ENCODE data around the gene ANKRD40. TPM values are rescaled to one million over a fixed set of nuclear protein-coding genes. Genes with fewer than 3 reads are reported as not detected.

Gene ANKRD40
- total RNA-seq, 1 donor from 2014 or later: 53.4 TPM

GRCh38 chr17:50745631-50746030, 37.9 kb upstream of the ANKRD40 start:
- H4K20me1 ChIP-seq (ENCODE audit: low read depth): peaks cover 36% of the 10 kb centered on the region
- no peaks in the 10 kb centered on the region for H3K4me1 Mint-ChIP-seq

GRCh38 chr17:50739098-50739497, 31.4 kb upstream of the ANKRD40 start:
- peaks cover 89% of the 10 kb centered on the region for H3K79me2 ChIP-seq (ENCODE audit: low read depth)
- H4K20me1 ChIP-seq (ENCODE audit: low read depth): peaks cover 75% of the 10 kb centered on the region
- no peak overlapping the region for H3K4me3 ChIP-seq
- H3K9ac ChIP-seq: no peak overlapping the region
- no peaks in the 10 kb centered on the region for H3K9me3 ChIP-seq (ENCODE audit: low read depth)
- DNase-seq (ENCODE audit: low spot score): no peak
- H3K9me3 Mint-ChIP-seq: no peaks in the 10 kb centered on the region
- H3K4me1 Mint-ChIP-seq: no peaks in the 10 kb centered on the region
- peaks cover 5% of the 10 kb centered on the region for H3K27me3 Mint-ChIP-seq (ENCODE audit: insufficient read depth, low read depth)
- no peak overlapping the region for H3K27ac Mint-ChIP-seq
- H2AFZ ChIP-seq (replicated peaks): no peak overlapping the region
- H3F3A ChIP-seq (ENCODE audit: low read depth): peaks cover 20% of the 10 kb centered on the region
- H3K36me3 ChIP-seq: peaks cover 45% of the 10 kb centered on the region
- H3K4me1 ChIP-seq: peaks cover 14% of the 10 kb centered on the region
- H3K27me3 ChIP-seq: no peaks in the 10 kb centered on the region
- H3K27ac ChIP-seq: no peak overlapping the region
- no peak overlapping the region for H3K4me2 ChIP-seq
- peaks cover 32% of the 10 kb centered on the region for H3K36me3 Mint-ChIP-seq
- H3K4me3 Mint-ChIP-seq: no peak overlapping the region
- no peak for TF ChIP-seq EZH2phosphoT487 (IDR thresholded peaks at IDR 0.05)
- no peak for TF ChIP-seq CTCF (IDR thresholded peaks at IDR 0.05)
- no peak for TF ChIP-seq EZH2 (IDR thresholded peaks at IDR 0.05)

More at GRCh38 chr17:50745631-50746030, 37.9 kb upstream of the ANKRD40 start:
- Histone ChIP-seq H3K9ac (no peak overlapping the region), H3K79me2 (ENCODE audit: low read depth) (peaks cover 33% of the 10 kb centered on the region), H3K4me1 (no peaks in the 10 kb centered on the region), H2AFZ (replicated peaks) (no peak overlapping the region), H3K36me3 (peaks cover 76% of the 10 kb centered on the region), H3K4me2 (no peak overlapping the region), H3K27me3 (no peaks in the 10 kb centered on the region), H3K4me3 (no peak overlapping the region), H3F3A (ENCODE audit: low read depth) (peaks cover 46% of the 10 kb centered on the region), H3K9me3 (ENCODE audit: low read depth) (no peaks in the 10 kb centered on the region), H3K27ac (no peak overlapping the region)
- Mint-ChIP-seq H3K36me3 (peaks cover 43% of the 10 kb centered on the region), H3K9me3 (no peaks in the 10 kb centered on the region), H3K4me3 (no peak overlapping the region), H3K27me3 (ENCODE audit: insufficient read depth, low read depth) (no peaks in the 10 kb centered on the region), H3K27ac (no peak overlapping the region)
- TF ChIP-seq EZH2phosphoT487 (IDR thresholded peaks at IDR 0.05) (no peak), EZH2 (IDR thresholded peaks at IDR 0.05) (no peak)
- DNase-seq (ENCODE audit: low spot score): no peak

GRCh38 chr17:50737118-50737698, 29.5 kb upstream of the ANKRD40 start:
- H3K9me3 Mint-ChIP-seq: no peaks in the 10 kb centered on the region
- Histone ChIP-seq H3K4me2 (no peak overlapping the region), H3K79me2 (ENCODE audit: low read depth) (peaks cover 100% of the 10 kb centered on the region), H3K4me3 (no peak overlapping the region), H3K27ac (no peak overlapping the region), H4K20me1 (ENCODE audit: low read depth) (peaks cover 94% of the 10 kb centered on the region), H2AFZ (replicated peaks) (no peak overlapping the region), H3K36me3 (peaks cover 28% of the 10 kb centered on the region), H3K9ac (no peak overlapping the region), H3K9me3 (ENCODE audit: low read depth) (no peaks in the 10 kb centered on the region), H3K4me1 (peaks cover 14% of the 10 kb centered on the region), H3F3A (ENCODE audit: low read depth) (peaks cover 14% of the 10 kb centered on the region), H3K27me3 (no peaks in the 10 kb centered on the region)
- no peak for DNase-seq (ENCODE audit: low spot score)
- peaks cover 23% of the 10 kb centered on the region for H3K36me3 Mint-ChIP-seq
- no peak overlapping the region for H3K4me3 Mint-ChIP-seq
- TF ChIP-seq EZH2 (IDR thresholded peaks at IDR 0.05) (no peak), EZH2phosphoT487 (IDR thresholded peaks at IDR 0.05) (no peak), CTCF (IDR thresholded peaks at IDR 0.05) (no peak)
- H3K4me1 Mint-ChIP-seq: no peaks in the 10 kb centered on the region
- peaks cover 8% of the 10 kb centered on the region for H3K27me3 Mint-ChIP-seq (ENCODE audit: insufficient read depth, low read depth)
- no peak overlapping the region for H3K27ac Mint-ChIP-seq

- Histone ChIP-seq H2AFZ (replicated peaks) (no peak overlapping the region), H3K9me3 (ENCODE audit: low read depth) (no peaks in the 10 kb centered on the region), H4K20me1 (ENCODE audit: low read depth) (peaks cover 100% of the 10 kb centered on the region), H3F3A (ENCODE audit: low read depth) (peaks cover 11% of the 10 kb centered on the region), H3K36me3 (peaks cover 16% of the 10 kb centered on the region), H3K27me3 (no peaks in the 10 kb centered on the region), H3K4me3 (no peak overlapping the region), H3K4me2 (no peak overlapping the region), H3K9ac (no peak overlapping the region), H3K79me2 (ENCODE audit: low read depth) (peaks cover 100% of the 10 kb centered on the region), H3K4me1 (peaks cover 14% of the 10 kb centered on the region), H3K27ac (no peak overlapping the region)
- TF ChIP-seq CTCF (IDR thresholded peaks at IDR 0.05) (no peak), EZH2phosphoT487 (IDR thresholded peaks at IDR 0.05) (no peak), EZH2 (IDR thresholded peaks at IDR 0.05) (no peak)
- Mint-ChIP-seq H3K4me3 (no peak overlapping the region), H3K9me3 (no peaks in the 10 kb centered on the region), H3K27me3 (ENCODE audit: insufficient read depth, low read depth) (peaks cover 9% of the 10 kb centered on the region), H3K27ac (no peak overlapping the region), H3K4me1 (no peaks in the 10 kb centered on the region), H3K36me3 (peaks cover 18% of the 10 kb centered on the region)
- no peak for DNase-seq (ENCODE audit: low spot score)
Observed at GRCh38 chr17:50735287-50735686, 27.6 kb upstream of the ANKRD40 start.
